Superior temporal gyrus (tissue), 1 donor: ENCODE measurements around the gene TUNAR.
A peak's percentile ranks its signal among the peaks of the same experiment; 100 is the strongest.
"Not testable (repeated sequence)": the region's sequence is repeated elsewhere in the genome, so short reads cannot be mapped to it uniquely, and the experiment has no call there.

Experiments used
- DNase-seq: peaks from one replicate; pipeline ENCODE4 v3.0.0-alpha.2; 2016; ENCODE audit errors: extremely low spot score

Gene TUNAR

DNA sequence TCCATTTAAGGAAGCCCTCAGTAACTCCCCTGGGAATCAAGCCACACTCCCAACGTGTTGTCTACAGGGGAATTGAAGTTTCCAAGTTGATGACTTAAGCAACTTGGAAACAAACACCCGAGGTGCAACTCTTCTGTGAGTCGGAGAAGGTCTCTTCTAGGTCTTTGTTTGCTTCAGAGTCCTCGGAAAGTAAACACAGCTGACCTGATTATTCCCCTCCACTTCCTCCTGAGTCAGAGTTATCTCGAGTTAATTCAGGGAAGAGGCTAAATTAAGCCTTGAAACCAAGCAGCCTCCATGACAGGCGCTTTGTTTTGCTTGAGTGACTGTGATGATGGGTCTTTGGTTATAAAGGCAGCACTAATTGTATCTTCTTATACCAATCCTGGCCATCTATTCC is 41.8 kb downstream of the TUNAR start:
- DNase-seq = no peak

DNA sequence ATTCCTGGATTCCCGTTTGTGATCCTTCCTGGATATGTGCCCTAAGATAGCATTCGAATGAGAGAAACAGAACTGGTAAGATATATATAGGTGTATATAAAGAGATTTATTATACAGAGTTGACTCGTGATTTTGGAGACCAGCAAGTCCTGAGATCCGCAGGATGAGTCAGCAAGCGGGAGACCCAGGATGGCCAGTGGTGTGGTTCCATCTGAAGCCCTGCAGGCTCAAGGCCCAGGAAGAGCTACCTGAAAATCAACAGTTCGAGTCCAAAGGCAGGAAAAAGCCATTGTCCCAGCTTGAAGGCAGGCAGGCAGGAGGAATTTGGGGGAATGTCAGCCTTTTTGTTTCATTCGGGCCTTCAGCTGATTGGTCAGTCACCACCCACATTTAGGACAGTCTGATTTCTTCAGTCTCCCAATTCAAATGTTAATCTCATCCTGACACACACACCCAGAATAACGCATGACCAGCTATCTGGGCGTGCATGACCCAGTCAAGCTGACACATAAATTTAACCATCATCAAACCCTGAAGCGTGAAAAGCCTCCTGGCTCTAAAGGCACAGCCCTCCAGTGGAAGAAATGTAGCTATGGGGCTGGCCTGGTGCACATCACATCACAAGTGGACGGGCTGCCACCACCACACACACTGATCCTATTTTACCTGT is 44.3 kb downstream of the TUNAR start:
- no peak for DNase-seq

DNA sequence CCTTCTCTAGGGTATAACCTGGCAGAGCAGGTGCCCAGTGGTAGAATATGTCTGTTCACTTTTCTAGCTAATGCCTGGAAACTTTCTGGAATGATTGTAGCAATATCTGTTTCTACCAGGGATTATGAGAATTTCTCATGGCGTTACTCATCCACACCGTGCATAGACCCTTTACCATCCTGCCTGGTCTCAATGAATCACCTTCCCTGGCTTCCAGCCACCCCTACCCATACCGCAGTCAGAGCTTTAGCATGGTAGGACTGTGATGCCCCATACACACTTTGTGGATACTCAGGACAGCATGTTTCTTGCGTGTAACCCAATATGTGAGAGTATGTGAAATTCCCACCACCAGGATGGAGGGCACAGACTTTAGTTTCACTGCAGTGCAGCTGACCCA is 45.4 kb downstream of the TUNAR start:
- DNase-seq = no peak

DNA sequence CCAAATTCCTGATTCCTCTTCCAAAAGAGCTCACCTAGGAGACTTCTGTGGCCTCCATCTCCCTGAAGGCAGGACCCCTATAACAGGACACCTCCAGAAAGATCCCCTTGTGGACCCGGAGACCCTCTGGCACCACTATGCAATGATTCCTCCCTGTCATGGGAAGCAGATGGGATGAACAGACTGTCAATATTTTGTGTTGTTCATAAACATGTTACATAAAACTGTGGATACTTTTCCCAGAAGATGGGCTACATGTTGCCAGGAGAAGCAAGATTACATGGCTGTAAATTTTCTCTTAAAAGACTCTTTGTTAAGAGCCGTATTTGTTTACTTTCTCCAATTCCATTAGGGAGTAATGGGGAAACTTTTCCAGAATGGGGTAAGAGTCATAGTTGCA is 52.1 kb downstream of the TUNAR start:
- no peak for DNase-seq

DNA sequence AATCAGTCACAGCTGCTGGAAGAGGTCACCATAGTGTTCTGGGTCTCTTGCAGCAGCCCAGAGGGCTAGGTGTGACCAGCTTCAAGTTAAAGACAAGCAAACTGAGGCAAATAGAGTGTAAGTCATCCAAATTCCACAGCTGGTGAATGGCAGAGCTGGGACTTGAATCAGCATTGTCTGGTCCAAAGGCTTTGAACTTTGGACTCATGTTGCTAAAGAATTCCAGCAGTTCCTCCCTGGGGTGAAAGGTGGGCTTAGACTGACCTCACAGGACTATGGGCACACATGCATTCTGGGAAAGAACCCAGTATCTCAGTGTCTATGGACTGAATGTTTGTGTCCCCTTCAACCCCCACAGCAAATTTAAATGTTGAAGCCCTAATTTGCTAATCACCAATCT is 54.8 kb downstream of the TUNAR start:
- no peak for DNase-seq

DNA sequence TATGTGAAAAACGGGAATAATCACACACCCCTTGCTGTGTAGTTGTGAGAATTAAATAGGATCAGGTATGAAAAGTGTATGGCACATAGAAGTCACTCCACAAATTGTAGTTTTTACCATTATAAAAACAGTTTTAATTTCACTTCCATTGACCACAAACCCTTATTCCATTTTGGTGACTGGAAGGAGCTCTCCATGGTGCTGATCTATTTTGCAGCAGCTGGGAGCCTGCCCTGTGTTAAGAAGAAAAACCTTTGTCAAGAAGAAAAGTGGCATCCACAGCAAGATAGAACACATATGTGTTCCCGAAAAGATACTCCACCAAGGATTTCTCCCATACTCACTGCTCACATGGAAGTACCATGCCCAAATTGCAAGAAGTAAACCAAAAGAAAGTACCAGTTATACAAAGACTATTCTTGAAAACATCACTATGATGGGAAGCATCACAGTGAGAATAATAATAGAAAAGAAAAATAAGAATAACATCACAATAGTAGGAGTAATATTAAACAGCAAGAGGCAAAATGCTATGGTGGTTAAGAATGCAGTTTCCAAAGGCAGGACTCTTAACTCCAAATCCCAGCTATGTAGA is 58.7 kb downstream of the TUNAR start:
- peak; percentile 22 for DNase-seq

DNA sequence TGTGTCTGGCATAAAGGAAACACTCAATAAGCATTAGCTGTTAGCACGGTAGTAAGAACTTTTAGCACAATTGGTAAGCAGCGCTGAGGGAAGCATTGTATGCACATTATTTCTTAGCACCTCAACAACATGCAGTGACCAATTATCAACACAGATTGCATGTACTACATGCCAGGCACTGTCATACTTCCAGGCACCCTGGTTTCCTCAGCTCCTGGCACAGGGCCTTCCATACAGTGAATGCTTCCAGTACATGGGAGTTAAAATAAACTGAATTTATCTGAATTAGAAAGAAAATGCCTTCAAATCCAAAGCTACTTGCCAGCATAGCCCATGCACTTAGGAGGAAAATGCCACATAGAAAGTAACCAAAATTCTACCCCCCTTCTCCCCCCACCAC is 59.4 kb downstream of the TUNAR start:
- no peak for DNase-seq

DNA sequence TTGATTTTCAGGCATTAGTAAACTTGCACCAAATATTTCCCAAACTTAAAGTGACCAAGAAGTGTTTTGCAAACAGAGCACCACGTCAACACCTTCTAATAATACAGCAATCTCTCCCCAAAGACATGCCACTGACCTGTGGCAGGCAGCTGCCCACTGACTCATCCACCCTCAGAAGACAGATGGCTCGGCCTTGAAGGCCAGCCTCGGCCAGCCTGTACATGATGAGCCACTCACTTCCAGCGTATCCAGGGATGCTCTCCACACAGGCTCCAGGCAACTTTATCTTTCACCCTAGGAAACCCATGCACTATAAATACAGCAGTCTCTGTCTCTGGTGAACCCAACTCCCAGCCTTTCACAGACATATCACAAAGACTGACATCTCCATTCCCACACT is 62.7 kb downstream of the TUNAR start:
- no peak for DNase-seq

DNA sequence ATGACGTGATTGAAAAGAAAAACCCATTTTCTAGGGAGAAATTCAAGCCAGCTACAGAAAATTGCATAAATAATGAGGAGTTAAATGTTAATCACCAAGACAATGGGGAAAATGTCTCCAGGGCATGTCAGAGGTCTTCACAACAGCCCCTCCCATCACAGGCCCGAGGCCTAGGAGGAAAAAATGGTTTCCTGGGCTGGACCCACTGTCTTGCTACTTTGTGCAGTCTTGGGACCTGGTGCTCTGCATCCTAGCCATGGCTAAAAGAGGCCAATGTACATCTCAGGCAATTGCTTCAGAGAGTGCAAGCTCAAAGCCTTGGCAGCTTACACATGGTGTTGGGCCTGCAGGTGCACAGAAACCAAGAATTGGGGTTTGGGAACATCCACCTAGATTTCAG is 65.3 kb downstream of the TUNAR start:
- DNase-seq = no peak

DNA sequence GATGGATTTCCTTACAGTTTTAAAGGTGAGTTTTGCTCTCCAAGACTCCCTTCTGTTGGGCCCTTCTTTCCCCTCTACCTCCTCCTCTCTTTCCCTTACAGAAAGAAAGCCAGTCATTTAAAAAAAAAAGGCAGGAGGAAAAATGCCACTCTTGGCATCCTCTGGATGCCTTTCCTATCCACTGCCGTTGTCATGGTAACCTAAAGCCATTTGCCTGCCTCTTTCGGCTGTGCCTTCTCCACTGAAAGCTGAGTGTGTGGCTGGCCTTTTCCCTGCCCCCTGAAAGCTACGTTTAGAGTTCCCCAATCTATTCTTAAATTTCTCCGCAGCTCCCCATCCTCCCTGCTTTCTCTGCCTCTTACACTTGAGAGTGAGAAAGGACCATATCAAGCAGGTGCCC is 67.1 kb downstream of the TUNAR start:
- DNase-seq = peak; percentile 57

DNA sequence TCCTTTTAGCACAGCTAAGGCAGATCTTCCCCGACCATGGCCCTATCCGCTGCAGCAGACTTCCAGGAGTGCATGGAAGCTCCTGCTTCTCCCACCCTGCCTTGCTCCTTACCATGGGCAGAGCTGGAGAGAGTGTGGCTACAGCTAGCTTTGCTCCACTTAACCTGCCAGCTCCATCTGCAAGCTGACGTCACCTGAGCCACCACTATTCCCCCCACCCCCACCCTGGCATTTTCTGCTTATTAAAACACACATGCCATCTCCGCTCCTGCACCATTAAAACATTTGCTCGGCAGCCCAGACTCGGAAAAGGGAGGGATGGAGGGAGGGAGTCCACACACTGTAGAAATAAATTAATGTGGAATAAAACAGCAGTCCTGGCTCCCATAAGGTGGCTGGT is 67.8 kb downstream of the TUNAR start:
- DNase-seq = no peak

DNA sequence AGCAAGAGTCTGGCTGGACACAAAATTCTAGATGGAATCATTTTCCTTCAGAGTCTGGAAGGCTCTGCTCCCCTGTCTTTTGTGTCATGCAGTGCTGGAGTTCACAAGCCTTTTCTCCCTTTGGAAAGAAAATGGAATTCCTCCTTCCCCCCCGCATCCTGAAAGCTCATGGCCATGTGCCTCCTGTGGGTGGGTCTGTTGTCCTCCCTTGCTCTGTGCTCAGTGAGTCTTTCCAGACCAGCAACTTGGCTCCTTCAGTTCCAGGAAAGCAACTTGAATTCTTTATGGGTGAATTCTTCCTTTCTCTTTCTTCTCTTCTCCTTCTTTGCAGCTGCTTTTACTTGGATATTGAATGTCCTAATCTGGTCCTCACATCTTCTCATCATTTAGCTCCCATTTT is 70.2 kb downstream of the TUNAR start:
- DNase-seq = no peak

DNA sequence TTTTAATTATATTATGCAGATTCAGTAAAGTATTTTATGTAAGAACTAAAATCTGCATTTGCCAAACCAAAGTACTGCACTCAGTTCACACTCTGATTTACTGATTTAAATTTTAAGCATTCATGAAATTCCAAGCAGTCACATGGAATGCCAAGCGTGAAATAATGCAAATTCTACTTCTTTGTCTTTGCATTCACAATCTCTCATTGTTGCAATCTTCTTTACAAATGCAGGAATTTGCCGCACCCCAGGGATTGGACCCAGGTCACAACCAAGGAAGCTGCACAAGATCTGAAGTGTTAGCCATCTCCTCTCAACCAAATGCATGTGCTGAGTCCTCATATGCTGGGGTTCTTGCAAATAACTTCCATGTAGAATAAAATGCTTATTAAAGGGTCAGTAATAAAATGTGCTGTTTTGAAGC is 71.9 kb downstream of the TUNAR start:
- no peak for DNase-seq

DNA sequence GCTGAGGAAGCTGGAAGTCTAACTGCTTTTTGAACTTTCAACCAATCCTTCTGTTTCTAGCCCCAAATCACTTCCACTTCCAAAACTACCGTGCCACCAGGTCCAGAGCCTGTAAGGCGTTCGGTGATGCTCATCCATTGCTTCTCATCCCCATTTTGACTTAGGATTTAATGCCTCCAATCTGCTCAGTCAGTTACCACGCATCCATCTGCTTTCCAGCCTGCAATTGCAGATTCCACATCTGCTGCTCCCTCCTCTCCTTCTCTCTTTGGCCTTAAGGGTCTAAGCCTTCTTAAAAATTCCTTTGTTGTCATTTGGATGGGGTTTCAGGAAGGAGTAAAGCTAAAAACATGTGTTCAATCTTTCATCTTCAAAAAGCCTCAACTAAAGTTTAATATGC is 74.7 kb downstream of the TUNAR start:
- DNase-seq = no peak

DNA sequence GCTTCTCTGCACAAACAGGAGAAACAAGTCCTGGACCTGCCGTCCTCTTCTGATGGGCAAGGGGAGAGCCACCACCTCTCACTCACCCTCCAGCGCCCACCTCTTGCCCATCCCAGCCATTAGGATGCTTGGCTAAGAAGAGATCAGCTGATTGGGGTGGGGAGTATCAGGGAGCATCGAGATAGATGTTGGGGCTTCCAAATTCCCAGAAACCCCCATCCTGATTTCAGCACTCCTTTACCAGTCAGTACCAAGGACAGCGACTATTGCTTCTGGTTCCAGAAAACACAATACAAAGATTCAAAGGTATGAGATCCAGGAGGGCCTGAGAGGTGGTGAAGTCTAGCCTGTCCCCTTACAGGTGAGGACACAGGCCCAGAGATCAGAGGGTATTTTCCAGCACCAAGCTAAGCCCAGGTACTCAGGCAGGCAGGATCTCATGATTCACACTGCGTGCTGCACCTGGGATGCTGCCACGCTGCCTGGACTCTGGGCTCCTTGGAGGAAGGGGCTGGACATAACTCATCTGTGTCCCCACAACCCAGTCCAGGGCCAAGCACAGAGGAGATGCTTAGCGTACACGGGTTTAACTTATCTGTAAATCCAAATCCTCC is 76.6 kb downstream of the TUNAR start:
- no peak for DNase-seq

DNA sequence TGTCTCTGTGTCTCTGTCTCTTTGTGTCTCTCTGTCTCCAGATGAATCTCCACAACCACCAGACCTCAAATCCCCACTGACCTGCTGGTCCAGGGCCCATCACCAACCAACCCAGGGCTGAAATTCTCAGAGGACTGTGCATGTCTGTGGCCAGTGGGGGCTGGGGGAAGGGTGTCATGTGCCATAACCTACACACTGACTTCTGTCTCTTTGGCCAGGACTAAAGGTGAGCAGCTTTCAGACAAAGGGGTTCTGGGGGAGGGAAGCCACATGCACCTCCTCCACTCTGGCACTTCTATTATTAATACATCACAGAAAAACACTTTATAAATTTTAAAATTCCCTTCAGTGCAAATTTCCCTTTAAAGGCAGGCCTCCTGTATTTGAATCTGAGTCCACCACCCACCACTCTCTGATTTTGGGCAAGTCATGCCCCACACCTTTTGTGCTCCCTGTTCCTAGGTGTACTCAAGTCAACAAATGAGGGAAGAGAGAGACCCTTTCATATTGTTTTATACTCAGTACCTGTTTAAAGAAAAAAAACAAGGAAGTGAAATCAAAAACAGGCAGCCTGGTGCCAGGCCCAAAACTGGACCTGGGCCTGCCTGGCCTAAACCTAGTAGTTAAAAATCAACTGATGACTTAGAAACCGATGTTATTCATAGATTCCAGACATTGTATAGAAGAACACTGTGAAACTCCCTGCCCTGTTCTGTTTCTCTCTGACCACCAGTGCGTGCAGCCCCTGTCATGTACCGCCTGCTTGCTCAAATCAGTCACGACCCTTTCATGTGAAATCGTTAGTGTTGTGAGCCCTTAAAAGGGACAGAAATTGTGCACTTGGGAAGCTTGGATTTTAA is 80.2 kb downstream of the TUNAR start:
- no peak for DNase-seq

DNA sequence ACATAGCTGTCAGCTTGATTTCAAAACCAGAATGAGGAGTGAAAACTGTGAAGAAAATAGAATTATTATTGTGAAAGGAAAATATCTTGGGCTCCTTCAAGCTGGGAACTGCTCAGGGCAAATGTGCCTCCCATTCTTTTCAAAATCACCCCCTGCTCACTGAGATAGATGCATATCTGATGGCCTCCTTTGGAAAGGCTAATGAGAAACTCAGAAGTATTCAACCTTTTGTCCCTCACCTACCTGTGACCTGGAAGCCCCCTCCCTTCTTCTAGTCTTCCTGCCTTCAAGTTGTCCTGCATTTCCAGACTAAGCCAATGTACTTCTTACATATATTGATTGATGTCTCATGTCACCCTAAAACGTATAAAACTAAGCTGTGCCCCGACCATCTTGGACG is 81.5 kb downstream of the TUNAR start:
- no peak for DNase-seq

DNA sequence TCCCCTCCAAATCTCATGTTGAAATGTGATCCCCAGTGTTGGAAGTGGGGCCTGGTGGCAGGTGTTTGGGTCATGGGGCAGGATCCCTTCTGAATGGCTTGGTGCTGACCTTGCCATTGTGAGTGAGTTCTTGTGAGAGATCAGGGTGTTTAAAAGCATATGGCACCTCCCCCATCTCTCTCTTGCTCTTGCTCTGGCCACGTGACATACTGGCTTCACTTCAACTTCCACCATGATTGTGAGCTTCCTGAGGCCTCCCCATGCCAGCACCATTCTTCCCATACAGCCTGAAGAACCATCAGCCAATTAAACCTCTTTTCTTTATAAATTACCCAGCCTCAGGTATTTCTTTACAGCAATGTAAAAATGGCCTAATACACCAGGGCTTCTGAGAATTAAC is 82.7 kb downstream of the TUNAR start:
- no peak for DNase-seq

DNA sequence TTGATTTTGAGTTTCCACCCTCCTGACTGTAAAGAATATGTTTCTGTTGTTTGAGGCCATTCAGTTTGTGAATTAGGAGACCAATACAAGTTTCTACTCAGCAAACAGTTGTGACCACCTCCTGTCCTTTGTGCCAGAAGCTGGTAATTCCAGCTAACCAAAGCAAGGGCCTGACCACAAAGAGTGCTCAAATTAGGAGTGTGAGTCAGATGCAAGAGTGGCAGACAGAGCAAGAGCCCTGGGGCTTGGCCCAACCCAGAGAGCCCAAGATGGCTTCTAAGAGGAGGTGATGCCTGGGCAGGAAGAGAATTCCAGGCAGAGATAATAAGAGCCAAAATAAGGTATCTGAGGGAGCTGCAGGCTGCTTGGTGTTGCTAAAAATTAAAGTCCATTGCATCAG is 84.8 kb downstream of the TUNAR start:
- no peak for DNase-seq

DNA sequence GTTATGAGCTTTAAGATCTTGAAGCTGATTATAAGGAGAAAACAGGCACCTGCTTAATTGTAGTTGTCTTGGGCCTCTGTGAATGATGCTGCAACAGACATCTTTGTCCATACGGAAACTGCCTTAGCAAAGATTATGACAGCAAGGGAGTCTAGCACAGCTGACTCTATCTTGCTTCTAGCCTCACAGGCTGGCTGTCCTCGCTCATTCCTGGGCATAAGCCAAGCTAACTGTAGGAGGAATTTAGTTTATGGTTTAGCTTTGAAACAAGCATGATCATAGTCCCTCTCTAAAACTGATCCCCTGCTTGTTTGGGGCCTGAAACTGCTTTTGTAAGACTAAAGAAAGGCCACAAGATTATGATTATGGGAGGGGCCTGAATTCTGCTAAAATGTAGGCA is 88.3 kb downstream of the TUNAR start:
- DNase-seq = peak; percentile 24

DNA sequence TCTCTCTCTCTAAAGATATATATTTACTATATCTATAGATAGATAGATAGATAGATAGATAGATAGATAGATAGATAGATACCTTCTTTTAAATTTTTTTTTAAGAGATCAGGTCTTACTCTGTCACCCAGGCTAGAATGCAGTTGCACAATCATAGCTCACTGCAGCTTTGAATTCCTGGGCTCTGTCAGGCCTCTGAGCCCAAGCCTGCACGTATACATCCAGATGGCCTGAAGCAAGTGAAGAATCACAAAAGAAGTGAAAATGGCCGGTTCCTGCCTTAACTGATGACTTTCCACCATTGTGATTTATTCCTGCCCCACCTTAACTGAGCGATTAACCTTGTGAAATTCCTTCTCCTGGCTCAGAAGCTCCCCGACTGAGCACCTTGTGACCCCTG is 91.4 kb downstream of the TUNAR start:
- DNase-seq = not testable (repeated sequence)
